Measurements from ENCODE around the gene GALR3. TPM values are rescaled to one million over a fixed set of nuclear protein-coding genes. Genes with fewer than 3 reads are reported as not detected.

The GALR3 gene
- total and polyA plus RNA-seq, 2 experiments from 2014 or later = 0.29 TPM; not detected in 1

DNA sequence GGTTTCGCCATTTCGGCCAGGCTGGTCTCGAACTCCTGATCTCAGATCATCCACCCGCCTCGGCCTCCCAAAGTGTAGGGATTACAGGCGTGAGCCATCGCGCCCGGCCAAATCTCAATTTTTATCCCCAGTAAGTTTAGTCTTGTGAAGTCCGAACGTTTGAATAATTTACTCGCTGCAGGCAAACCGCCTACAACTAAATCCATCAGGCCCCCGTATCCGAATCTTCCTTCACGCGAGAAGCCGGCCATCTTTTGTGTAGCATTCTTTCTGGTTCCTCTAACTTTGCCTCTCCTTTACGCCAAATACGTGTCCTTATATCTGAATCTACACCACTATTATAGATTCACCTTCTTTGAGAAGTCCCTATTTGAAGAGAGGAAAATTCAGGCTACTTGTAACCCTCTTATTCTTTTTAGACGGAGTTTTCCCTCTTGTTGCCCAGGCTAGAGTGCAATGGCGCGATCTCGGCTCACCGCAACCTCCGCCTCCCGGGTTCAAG lies 25.5 kb downstream of the GALR3 start:
- Histone ChIP-seq H3K27ac (peak overlapping the region; percentile 96), H2AFZ (peak overlapping the region; percentile 62), H3K9me3 (ENCODE audit: low read depth) (no peaks in the 10 kb centered on the region), H3K9me2 (replicated peaks; ENCODE audit: insufficient read depth) (no peaks in the 10 kb centered on the region), H4K20me1 (ENCODE audit: insufficient read depth, poor library complexity, severe bottlenecking) (no peaks in the 10 kb centered on the region), H3K4me2 (peak overlapping the region; percentile 78), H3K27me3 (no peaks in the 10 kb centered on the region), H3K79me2 (peaks cover 50% of the 10 kb centered on the region), H3K4me1 (ENCODE audit: insufficient read depth) (peaks cover 16% of the 10 kb centered on the region), H3K36me3 (replicated peaks; ENCODE audit: insufficient read depth, low read depth) (peaks cover 3% of the 10 kb centered on the region), H3K4me3 (peak overlapping the region; percentile 42)
- no peak for DNase-seq (ENCODE audit: low spot score)
- 37% methylated on average over 27 of the region's 27 CpGs for WGBS (ENCODE audit: low lambda C conversion rate, missing lambda C conversion rate)
- TF ChIP-seq, protein P1, sequence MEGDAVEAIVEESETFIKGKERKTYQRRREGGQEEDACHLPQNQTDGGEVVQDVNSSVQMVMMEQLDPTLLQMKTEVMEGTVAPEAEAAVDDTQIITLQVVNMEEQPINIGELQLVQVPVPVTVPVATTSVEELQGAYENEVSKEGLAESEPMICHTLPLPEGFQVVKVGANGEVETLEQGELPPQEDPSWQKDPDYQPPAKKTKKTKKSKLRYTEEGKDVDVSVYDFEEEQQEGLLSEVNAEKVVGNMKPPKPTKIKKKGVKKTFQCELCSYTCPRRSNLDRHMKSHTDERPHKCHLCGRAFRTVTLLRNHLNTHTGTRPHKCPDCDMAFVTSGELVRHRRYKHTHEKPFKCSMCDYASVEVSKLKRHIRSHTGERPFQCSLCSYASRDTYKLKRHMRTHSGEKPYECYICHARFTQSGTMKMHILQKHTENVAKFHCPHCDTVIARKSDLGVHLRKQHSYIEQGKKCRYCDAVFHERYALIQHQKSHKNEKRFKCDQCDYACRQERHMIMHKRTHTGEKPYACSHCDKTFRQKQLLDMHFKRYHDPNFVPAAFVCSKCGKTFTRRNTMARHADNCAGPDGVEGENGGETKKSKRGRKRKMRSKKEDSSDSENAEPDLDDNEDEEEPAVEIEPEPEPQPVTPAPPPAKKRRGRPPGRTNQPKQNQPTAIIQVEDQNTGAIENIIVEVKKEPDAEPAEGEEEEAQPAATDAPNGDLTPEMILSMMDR (IDR thresholded peaks at IDR 0.05; ENCODE audit: poor library complexity) = no peak
- TF ChIP-seq EZH2 (IDR thresholded peaks at IDR 0.05; ENCODE audit: borderline replicate concordance) = no peak
- no peak for TF ChIP-seq EZH2phosphoT487 (IDR thresholded peaks at IDR 0.05; ENCODE audit: low read depth, severe bottlenecking, unreplicated experiment)

- Histone ChIP-seq H2AFZ (peak within 1 kb of the TSS; percentile 67), H3K4me2 (peak within 1 kb of the TSS; percentile 96), H3K4me3 (peak within 1 kb of the TSS; percentile 50), H4K20me1 (ENCODE audit: insufficient read depth, poor library complexity, severe bottlenecking) (no peaks in the 10 kb centered on the region), H3K9me2 (replicated peaks; ENCODE audit: insufficient read depth) (no peaks in the 10 kb centered on the region), H3K9me3 (ENCODE audit: low read depth) (no peaks in the 10 kb centered on the region), H3K36me3 (replicated peaks; ENCODE audit: insufficient read depth, low read depth) (peaks cover 3% of the 10 kb centered on the region), H3K27ac (peak within 1 kb of the TSS; percentile 96), H3K79me2 (peaks cover 56% of the 10 kb centered on the region), H3K4me1 (ENCODE audit: insufficient read depth) (peaks cover 16% of the 10 kb centered on the region), H3K27me3 (no peaks in the 10 kb centered on the region)
- peak; percentile 96 for DNase-seq (ENCODE audit: low spot score)
- 1% methylated on average over 49 of the region's 49 CpGs for WGBS (ENCODE audit: low lambda C conversion rate, missing lambda C conversion rate)
- TF ChIP-seq EZH2phosphoT487 (IDR thresholded peaks at IDR 0.05; ENCODE audit: low read depth, severe bottlenecking, unreplicated experiment) (no peak), EZH2 (IDR thresholded peaks at IDR 0.05; ENCODE audit: borderline replicate concordance) (no peak)
- TF ChIP-seq, protein P1 (IDR thresholded peaks at IDR 0.05; ENCODE audit: poor library complexity) = no peak
Observed at GRCh38 chr22:37849089-37849751, 26.0 kb downstream of the GALR3 start, which contains the start of gene EIF3L. EIF3L (plus strand) TSS chr22:37849419; CDS start chr22:37849450, 31 bp downstream.

DNA sequence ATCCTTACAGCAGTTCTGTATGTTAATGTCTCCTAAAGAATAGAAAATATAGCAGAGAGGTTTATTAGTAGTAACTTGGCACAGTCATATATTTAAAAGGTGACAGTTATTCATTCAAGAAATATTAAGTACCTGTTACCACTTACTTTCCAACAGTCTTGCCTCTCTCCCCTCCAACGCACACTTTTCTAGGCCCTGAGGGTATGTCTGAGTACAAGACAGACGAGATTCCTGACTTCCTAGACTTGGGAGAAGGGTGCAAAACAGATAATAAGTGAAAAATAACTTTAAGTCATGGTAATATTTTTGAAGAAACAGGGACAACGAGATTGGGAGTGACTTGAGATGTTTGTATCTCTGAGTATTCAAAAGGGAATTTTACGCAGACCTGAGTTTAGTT lies 27.6 kb downstream of the GALR3 start:
- Histone ChIP-seq H3K27ac (no peak overlapping the region), H3K9me2 (replicated peaks; ENCODE audit: insufficient read depth) (no peaks in the 10 kb centered on the region), H3K4me1 (ENCODE audit: insufficient read depth) (peaks cover 16% of the 10 kb centered on the region), H3K9me3 (ENCODE audit: low read depth) (no peaks in the 10 kb centered on the region), H3K79me2 (peaks cover 69% of the 10 kb centered on the region), H3K4me3 (no peak overlapping the region), H3K36me3 (replicated peaks; ENCODE audit: insufficient read depth, low read depth) (peaks cover 3% of the 10 kb centered on the region), H3K4me2 (peak overlapping the region; percentile 96), H2AFZ (no peak overlapping the region), H4K20me1 (ENCODE audit: insufficient read depth, poor library complexity, severe bottlenecking) (no peaks in the 10 kb centered on the region), H3K27me3 (no peaks in the 10 kb centered on the region)
- DNase-seq (ENCODE audit: low spot score) = no peak
- WGBS (ENCODE audit: low lambda C conversion rate, missing lambda C conversion rate) = 89% methylated on average over 4 of the region's 4 CpGs
- no peak for TF ChIP-seq EZH2phosphoT487 (IDR thresholded peaks at IDR 0.05; ENCODE audit: low read depth, severe bottlenecking, unreplicated experiment)
- no peak for TF ChIP-seq EZH2 (IDR thresholded peaks at IDR 0.05; ENCODE audit: borderline replicate concordance)
- TF ChIP-seq, protein P1 (IDR thresholded peaks at IDR 0.05; ENCODE audit: poor library complexity) = no peak
